Measurements from ENCODE around the gene ADCY7. TPM values are rescaled to one million over a fixed set of nuclear protein-coding genes. Genes with fewer than 3 reads are reported as not detected.

ADCY7 gene
- total RNA-seq, 5 donors from 2014 or later (not counting 1 experiment from before 2014, with no cell fraction given) = 201 to 314 (median 278) TPM

- POLR2A ChIA-PET = interaction anchor here in 1 of 2 donors (0.7 to 1.1 kb wide), 2 partner anchors 12 to 40 kb away, joined by 3 to 4 read pairs; no protein-coding TSS in a partner anchor
- peaks cover 61% of the 10 kb centered on the region for H3K36me3 Mint-ChIP-seq
Measured at GRCh38 chr16:50314665-50315064, 48.3 kb downstream of the ADCY7 start.

GRCh38 chr16:50315346-50315997, 49.1 kb downstream of the ADCY7 start:
- no peaks in the 10 kb centered on the region for H3K27me3 Mint-ChIP-seq
- Histone ChIP-seq H3K27ac (ENCODE audit: low read length) (no peak overlapping the region), H3K4me3 (ENCODE audit: control insufficient read depth in 1 of 2, extremely low read depth in 1 of 2, low read length in 1 of 2) (no peak overlapping the region), H3K36me3 (ENCODE audit: control insufficient read depth in 2 of 2, extremely low read depth in 1 of 2, insufficient read depth in 1 of 2, low read length in 1 of 2) (peaks cover 11 to 94% of the 10 kb centered on the region in 2 donors), H3K9me3 (no peaks in the 10 kb centered on the region), H3K27me3 (replicated peaks in 1 of 2; ENCODE audit: control insufficient read depth in 2 of 2, extremely low read depth in 1 of 2, insufficient read depth in 2 of 2, low read length in 1 of 2) (no peaks in the 10 kb centered on the region), H3K4me1 (ENCODE audit: control insufficient read depth in 1 of 2, extremely low read depth in 1 of 2, insufficient read depth in 2 of 2, low read length in 2 of 2) (peaks cover 0 to 19% of the 10 kb centered on the region in 2 experiments)
- H3K36me3 Mint-ChIP-seq = peaks cover 57% of the 10 kb centered on the region
- POLR2A ChIA-PET = interaction anchor here in 1 of 2 donors (0.7 to 1.1 kb wide), 2 partner anchors 11 to 39 kb away, joined by 3 to 4 read pairs; no protein-coding TSS in a partner anchor
- ATAC-seq (replicated peaks in 1 of 4) (no peak), DNase-seq (peak in 4 of 35 experiments; percentile 2 to 22 (median 8))
- peak overlapping the region; percentile 84 to 86 for H3K27ac Mint-ChIP-seq
- 94% methylated on average over 12 of the region's 15 CpGs for WGBS (ENCODE audit: insufficient coverage)
- no peak overlapping the region for H3K4me3 Mint-ChIP-seq
- H3K9me3 Mint-ChIP-seq = no peaks in the 10 kb centered on the region
- peaks cover 14 to 45% (median 35%) of the 10 kb centered on the region in 3 donors for H3K4me1 Mint-ChIP-seq
- CTCF ChIA-PET = interaction anchor here in 1 of 2 donors (1.0 to 2.0 kb wide), 5 partner anchors 12 to 350 kb away, joined by 3 to 4 read pairs (median 3); no protein-coding TSS in a partner anchor

More at GRCh38 chr16:50314665-50315064, 48.3 kb downstream of the ADCY7 start:
- WGBS (ENCODE audit: insufficient coverage) = 100% methylated on average over 3 of the region's 8 CpGs
- H3K27me3 Mint-ChIP-seq = no peaks in the 10 kb centered on the region
- no peaks in the 10 kb centered on the region for H3K9me3 ChIP-seq
- peaks cover 18 to 45% (median 43%) of the 10 kb centered on the region in 3 donors for H3K4me1 Mint-ChIP-seq
- no peaks in the 10 kb centered on the region for H3K9me3 Mint-ChIP-seq
- DNase-seq (peak in 2 of 35 experiments; percentile 1 to 10), ATAC-seq (replicated peaks in 1 of 4) (no peak)
- H3K4me3 Mint-ChIP-seq = no peak overlapping the region
- peaks cover 13 to 94% of the 10 kb centered on the region in 2 donors for H3K36me3 ChIP-seq (ENCODE audit: control insufficient read depth in 2 of 2, extremely low read depth in 1 of 2, insufficient read depth in 1 of 2, low read length in 1 of 2)
- no peak overlapping the region for H3K4me3 ChIP-seq (ENCODE audit: control insufficient read depth in 1 of 2, extremely low read depth in 1 of 2, low read length in 1 of 2)
- H3K27ac ChIP-seq (ENCODE audit: low read length) = no peak overlapping the region
- CTCF ChIA-PET = interaction anchor here in 1 of 2 donors (0.8 to 2.0 kb wide), 4 partner anchors 13 to 103 kb away, joined by 3 to 7 read pairs (median 4); no protein-coding TSS in a partner anchor
- no peaks in the 10 kb centered on the region for H3K27me3 ChIP-seq (replicated peaks in 1 of 2; ENCODE audit: control insufficient read depth in 2 of 2, extremely low read depth in 1 of 2, insufficient read depth in 2 of 2, low read length in 1 of 2)
- H3K4me1 ChIP-seq (ENCODE audit: control insufficient read depth in 1 of 2, extremely low read depth in 1 of 2, insufficient read depth in 2 of 2, low read length in 2 of 2) = peaks cover 0 to 21% of the 10 kb centered on the region in 2 experiments
- peak overlapping the region; percentile 84 to 86 for H3K27ac Mint-ChIP-seq

GRCh38 chr16:50316102-50316847, 49.9 kb downstream of the ADCY7 start:
- 94% methylated on average over 8 of the region's 12 CpGs for WGBS (ENCODE audit: insufficient coverage)

GRCh38 chr16:50316848-50317630, 50.7 kb downstream of the ADCY7 start:
- peaks cover 64% of the 10 kb centered on the region for H3K36me3 Mint-ChIP-seq
- DNase-seq (no peak), ATAC-seq (replicated peaks in 1 of 4) (no peak)
- H3K36me3 ChIP-seq (ENCODE audit: control insufficient read depth in 2 of 2, extremely low read depth in 1 of 2, insufficient read depth in 1 of 2, low read length in 1 of 2) = peaks cover 8 to 94% of the 10 kb centered on the region in 2 donors
- peaks cover 14 to 43% (median 33%) of the 10 kb centered on the region in 3 donors for H3K4me1 Mint-ChIP-seq
- H3K4me1 ChIP-seq (ENCODE audit: control insufficient read depth in 1 of 2, extremely low read depth in 1 of 2, insufficient read depth in 2 of 2, low read length in 2 of 2) = peaks cover 0 to 19% of the 10 kb centered on the region in 2 experiments
- no peak overlapping the region for H3K4me3 Mint-ChIP-seq
- H3K4me3 ChIP-seq (ENCODE audit: control insufficient read depth in 1 of 2, extremely low read depth in 1 of 2, low read length in 1 of 2) = no peak overlapping the region
- peak overlapping the region; percentile 61 to 78 for H3K27ac Mint-ChIP-seq
- H3K27me3 ChIP-seq (replicated peaks in 1 of 2; ENCODE audit: control insufficient read depth in 2 of 2, extremely low read depth in 1 of 2, insufficient read depth in 2 of 2, low read length in 1 of 2) = no peaks in the 10 kb centered on the region
- no peaks in the 10 kb centered on the region for H3K9me3 Mint-ChIP-seq
- no peak overlapping the region for H3K27ac ChIP-seq (ENCODE audit: low read length)
- no peaks in the 10 kb centered on the region for H3K9me3 ChIP-seq
- H3K27me3 Mint-ChIP-seq = no peaks in the 10 kb centered on the region
- WGBS (ENCODE audit: insufficient coverage) = 86% methylated on average over 5 of the region's 10 CpGs
- CTCF ChIA-PET = interaction anchor here in 1 of 2 donors (0.5 to 1.6 kb wide), 3 partner anchors 38 to 428 kb away, joined by 3 to 4 read pairs (median 3); no protein-coding TSS in a partner anchor
- POLR2A ChIA-PET = no interaction called here

More at GRCh38 chr16:50316102-50316847, 49.9 kb downstream of the ADCY7 start:
- Histone ChIP-seq H3K4me1 (ENCODE audit: control insufficient read depth in 1 of 2, extremely low read depth in 1 of 2, insufficient read depth in 2 of 2, low read length in 2 of 2) (peaks cover 0 to 19% of the 10 kb centered on the region in 2 experiments), H3K27me3 (replicated peaks in 1 of 2; ENCODE audit: control insufficient read depth in 2 of 2, extremely low read depth in 1 of 2, insufficient read depth in 2 of 2, low read length in 1 of 2) (no peaks in the 10 kb centered on the region), H3K4me3 (ENCODE audit: control insufficient read depth in 1 of 2, extremely low read depth in 1 of 2, low read length in 1 of 2) (no peak overlapping the region), H3K27ac (ENCODE audit: low read length) (no peak overlapping the region), H3K9me3 (no peaks in the 10 kb centered on the region), H3K36me3 (ENCODE audit: control insufficient read depth in 2 of 2, extremely low read depth in 1 of 2, insufficient read depth in 1 of 2, low read length in 1 of 2) (peaks cover 8 to 95% of the 10 kb centered on the region in 2 donors)
- ATAC-seq (replicated peaks in 1 of 4) (no peak), DNase-seq (peak in 1 of 35 experiments; percentile 1)
- H3K27me3 Mint-ChIP-seq = no peaks in the 10 kb centered on the region
- H3K4me1 Mint-ChIP-seq = peaks cover 14 to 45% (median 35%) of the 10 kb centered on the region in 3 donors
- H3K9me3 Mint-ChIP-seq = no peaks in the 10 kb centered on the region
- ChIA-PET POLR2A (no interaction called here), CTCF (interaction anchor here in 1 of 2 donors (0.5 to 1.6 kb wide), 5 partner anchors 38 to 429 kb away, joined by 3 to 4 read pairs (median 3); no protein-coding TSS in a partner anchor)
- peak overlapping the region; percentile 61 to 86 for H3K27ac Mint-ChIP-seq
- peaks cover 64% of the 10 kb centered on the region for H3K36me3 Mint-ChIP-seq
- H3K4me3 Mint-ChIP-seq = no peak overlapping the region

GRCh38 chr16:50318796-50319578, 52.6 kb downstream of the ADCY7 start:
- Mint-ChIP-seq H3K27me3 (no peaks in the 10 kb centered on the region), H3K9me3 (no peaks in the 10 kb centered on the region), H3K36me3 (peaks cover 61% of the 10 kb centered on the region), H3K4me1 (peaks cover 8 to 37% (median 25%) of the 10 kb centered on the region in 3 donors), H3K27ac (peak overlapping the region; percentile 80 to 81), H3K4me3 (no peak overlapping the region)
- Histone ChIP-seq H3K4me3 (ENCODE audit: control insufficient read depth in 1 of 2, extremely low read depth in 1 of 2, low read length in 1 of 2) (no peak overlapping the region), H3K36me3 (ENCODE audit: control insufficient read depth in 2 of 2, extremely low read depth in 1 of 2, insufficient read depth in 1 of 2, low read length in 1 of 2) (peaks cover 6 to 92% of the 10 kb centered on the region in 2 donors), H3K4me1 (ENCODE audit: control insufficient read depth in 1 of 2, extremely low read depth in 1 of 2, insufficient read depth in 2 of 2, low read length in 2 of 2) (peaks cover 0 to 8% of the 10 kb centered on the region in 2 experiments), H3K27me3 (replicated peaks in 1 of 2; ENCODE audit: control insufficient read depth in 2 of 2, extremely low read depth in 1 of 2, insufficient read depth in 2 of 2, low read length in 1 of 2) (no peaks in the 10 kb centered on the region), H3K9me3 (no peaks in the 10 kb centered on the region), H3K27ac (ENCODE audit: low read length) (no peak overlapping the region)
- ChIA-PET CTCF (interaction anchor here in 1 of 2 donors (1.1 to 1.3 kb wide), 2 partner anchors 40 to 487 kb away, joined by 3 to 4 read pairs; no protein-coding TSS in a partner anchor), POLR2A (interaction anchor here in 1 of 2 donors (0.6 kb wide), 1 partner anchor 32 kb away, joined by 3 read pairs; no protein-coding TSS in a partner anchor)
- peak in 1 of 35 experiments; percentile 28 for DNase-seq
- ATAC-seq (replicated peaks in 1 of 4) = peak in 2 of 4 experiments; percentile 32 to 58
- WGBS (ENCODE audit: insufficient coverage) = 100% methylated on average over 1 of the region's 9 CpGs

Data from T-cell (primary cell).